T-helper 2 cell treated with Interferon-gamma antibody and Interleukin-4, amounts not matched to agents 5 μg/mL and 100 μg/mL, for 36 hours (primary cell): ENCODE results near the gene EHMT1.

Source experiments
- DNase-seq: peaks from one replicate; pipeline ENCODE4 v3.0.0; 2021; ENCODE audit warnings: low spot score
- H3K27ac Mint-ChIP-seq: one replicate; pipeline ENCODE4 v1.8.0; 2021; ENCODE audit warnings: mild to moderate bottlenecking, mixed read lengths
- H3K27me3 Mint-ChIP-seq: one replicate; pipeline ENCODE4 v1.8.0; 2021; ENCODE audit warnings: low read depth, mixed read lengths
- H3K36me3 Mint-ChIP-seq: one replicate; pipeline ENCODE4 v1.8.0; 2021; ENCODE audit warnings: low read depth, mixed read lengths
- H3K4me1 Mint-ChIP-seq: one replicate; pipeline ENCODE4 v1.8.0; 2021; ENCODE audit warnings: low read depth, mixed read lengths
- H3K4me3 Mint-ChIP-seq: one replicate; pipeline ENCODE4 v1.8.0; 2022; ENCODE audit warnings: mild to moderate bottlenecking, moderate library complexity, mixed read lengths
- H3K9me3 Mint-ChIP-seq: one replicate; pipeline ENCODE4 v1.8.0; 2021; ENCODE audit warnings: mixed read lengths

The EHMT1 gene

GRCh38 chr9:137833721-137834613, 215.2 kb downstream of the EHMT1 start:
- no peak overlapping the region for H3K4me3 Mint-ChIP-seq
- H3K27me3 Mint-ChIP-seq = no peaks in the 10 kb centered on the region
- no peak for DNase-seq
- H3K27ac Mint-ChIP-seq = no peak overlapping the region
- no peaks in the 10 kb centered on the region for H3K4me1 Mint-ChIP-seq
- peaks cover 14% of the 10 kb centered on the region for H3K36me3 Mint-ChIP-seq
- no peaks in the 10 kb centered on the region for H3K9me3 Mint-ChIP-seq

GRCh38 chr9:137834846-137835546, 216.2 kb downstream of the EHMT1 start:
- no peak overlapping the region for H3K27ac Mint-ChIP-seq
- peaks cover 10% of the 10 kb centered on the region for H3K36me3 Mint-ChIP-seq
- no peaks in the 10 kb centered on the region for H3K4me1 Mint-ChIP-seq
- no peaks in the 10 kb centered on the region for H3K9me3 Mint-ChIP-seq
- no peak overlapping the region for H3K4me3 Mint-ChIP-seq
- no peak for DNase-seq
- H3K27me3 Mint-ChIP-seq = no peaks in the 10 kb centered on the region

- no peak for DNase-seq
- no peak overlapping the region for H3K4me3 Mint-ChIP-seq
- H3K27ac Mint-ChIP-seq = no peak overlapping the region
- H3K4me1 Mint-ChIP-seq = no peaks in the 10 kb centered on the region
- no peaks in the 10 kb centered on the region for H3K27me3 Mint-ChIP-seq
- H3K36me3 Mint-ChIP-seq = peaks cover 8% of the 10 kb centered on the region
- no peaks in the 10 kb centered on the region for H3K9me3 Mint-ChIP-seq
Measured at GRCh38 chr9:137836151-137836830, 217.5 kb downstream of the EHMT1 start.

GRCh38 chr9:137836831-137837241, 218.0 kb downstream of the EHMT1 start:
- Mint-ChIP-seq H3K27me3 (no peaks in the 10 kb centered on the region), H3K9me3 (no peaks in the 10 kb centered on the region), H3K36me3 (peaks cover 8% of the 10 kb centered on the region), H3K4me1 (no peaks in the 10 kb centered on the region), H3K27ac (no peak overlapping the region), H3K4me3 (no peak overlapping the region)
- DNase-seq = no peak

- H3K9me3 Mint-ChIP-seq = no peaks in the 10 kb centered on the region
- no peak overlapping the region for H3K4me3 Mint-ChIP-seq
Measured at GRCh38 chr9:137837345-137838278, 218.8 kb downstream of the EHMT1 start.

GRCh38 chr9:137838576-137838975, 219.8 kb downstream of the EHMT1 start:
- Mint-ChIP-seq H3K36me3 (peaks cover 8% of the 10 kb centered on the region), H3K9me3 (no peaks in the 10 kb centered on the region), H3K27ac (no peak overlapping the region), H3K27me3 (no peaks in the 10 kb centered on the region), H3K4me3 (no peak overlapping the region), H3K4me1 (no peaks in the 10 kb centered on the region)
- DNase-seq = no peak

More at GRCh38 chr9:137837345-137838278, 218.8 kb downstream of the EHMT1 start:
- no peak overlapping the region for H3K27ac Mint-ChIP-seq
- peaks cover 8% of the 10 kb centered on the region for H3K36me3 Mint-ChIP-seq
- H3K27me3 Mint-ChIP-seq = no peaks in the 10 kb centered on the region
- no peak for DNase-seq
- H3K4me1 Mint-ChIP-seq = no peaks in the 10 kb centered on the region

- no peaks in the 10 kb centered on the region for H3K27me3 Mint-ChIP-seq
- no peak for DNase-seq
- no peaks in the 10 kb centered on the region for H3K36me3 Mint-ChIP-seq
- no peaks in the 10 kb centered on the region for H3K9me3 Mint-ChIP-seq
- no peak overlapping the region for H3K27ac Mint-ChIP-seq
- no peaks in the 10 kb centered on the region for H3K4me1 Mint-ChIP-seq
- H3K4me3 Mint-ChIP-seq = no peak overlapping the region
Measured at GRCh38 chr9:137843355-137843754, 224.6 kb downstream of the EHMT1 start.

- H3K9me3 Mint-ChIP-seq = peaks cover 19% of the 10 kb centered on the region
- no peaks in the 10 kb centered on the region for H3K36me3 Mint-ChIP-seq
- H3K27ac Mint-ChIP-seq = no peak overlapping the region
- DNase-seq = no peak
- no peaks in the 10 kb centered on the region for H3K27me3 Mint-ChIP-seq
- no peak overlapping the region for H3K4me3 Mint-ChIP-seq
- H3K4me1 Mint-ChIP-seq = peaks cover 3% of the 10 kb centered on the region
Measured at GRCh38 chr9:137851516-137852267, 232.9 kb downstream of the EHMT1 start.

GRCh38 chr9:137853392-137853995, 234.7 kb downstream of the EHMT1 start:
- no peak for DNase-seq
- H3K36me3 Mint-ChIP-seq = no peaks in the 10 kb centered on the region
- no peaks in the 10 kb centered on the region for H3K27me3 Mint-ChIP-seq
- H3K27ac Mint-ChIP-seq = no peak overlapping the region
- H3K9me3 Mint-ChIP-seq = peaks cover 19% of the 10 kb centered on the region
- H3K4me1 Mint-ChIP-seq = peaks cover 3% of the 10 kb centered on the region
- no peak overlapping the region for H3K4me3 Mint-ChIP-seq

- no peaks in the 10 kb centered on the region for H3K27me3 Mint-ChIP-seq
- H3K36me3 Mint-ChIP-seq = no peaks in the 10 kb centered on the region
- H3K9me3 Mint-ChIP-seq = peaks cover 22% of the 10 kb centered on the region
- H3K27ac Mint-ChIP-seq = no peak overlapping the region
- no peak for DNase-seq
- H3K4me3 Mint-ChIP-seq = no peak overlapping the region
- H3K4me1 Mint-ChIP-seq = no peaks in the 10 kb centered on the region
Measured at GRCh38 chr9:137860361-137860760, 241.6 kb downstream of the EHMT1 start.

- DNase-seq = no peak
- Mint-ChIP-seq H3K9me3 (peaks cover 7% of the 10 kb centered on the region), H3K4me1 (no peaks in the 10 kb centered on the region), H3K27ac (no peak overlapping the region), H3K4me3 (no peak overlapping the region), H3K27me3 (no peaks in the 10 kb centered on the region), H3K36me3 (no peaks in the 10 kb centered on the region)
Measured at GRCh38 chr9:137865581-137866145, 246.9 kb downstream of the EHMT1 start.
